Measurements from ENCODE around the gene PTBP2.
"Not testable (repeated sequence)": the region's sequence is repeated elsewhere in the genome, so short reads cannot be mapped to it uniquely, and the experiment has no call there.

PTBP2 gene

DNA sequence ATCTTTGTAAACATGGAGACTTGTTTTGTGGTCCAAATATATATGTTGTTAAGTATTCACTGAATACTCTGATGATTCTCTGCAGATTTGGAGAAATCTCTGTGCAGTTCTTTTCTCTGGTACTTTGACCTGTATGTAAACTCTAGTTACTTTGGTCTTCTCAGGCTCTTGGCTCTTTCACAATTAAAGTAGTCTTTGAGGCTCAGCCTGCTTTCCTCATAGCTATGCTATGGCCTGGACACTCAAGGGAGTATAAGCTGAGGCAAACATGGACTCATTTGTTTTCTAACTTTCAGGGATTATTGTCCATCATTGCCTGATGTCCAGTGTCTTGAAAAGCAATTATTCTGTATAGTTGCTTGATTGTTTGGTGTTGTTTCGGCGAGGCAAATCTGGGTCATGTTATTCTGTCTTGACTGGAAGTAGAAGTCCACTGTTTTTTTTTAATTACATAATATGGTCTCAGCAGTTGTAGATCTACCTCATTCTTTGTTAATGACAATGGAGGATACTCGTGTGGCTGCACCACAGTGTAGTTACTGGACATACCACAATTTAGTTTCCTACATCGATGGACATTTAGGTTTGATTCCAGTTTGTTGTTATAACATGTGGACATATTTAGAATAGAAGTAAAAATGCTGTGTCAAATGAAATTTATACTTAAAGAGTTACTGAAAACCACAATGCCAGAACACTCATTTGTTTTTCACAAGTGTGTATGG lies 9.2 kb downstream of the PTBP2 start:
- no peaks in the 10 kb centered on the region for H3K4me1 ChIP-seq (ENCODE audit: control insufficient read depth, insufficient read depth, low read length)
- H3K4me3 ChIP-seq (ENCODE audit: low read depth, low read length), result no peak overlapping the region
- H3K27me3 ChIP-seq (ENCODE audit: control insufficient read depth, insufficient read depth, low read length), result no peaks in the 10 kb centered on the region
- no peak overlapping the region for H3K27ac ChIP-seq (ENCODE audit: low read depth, low read length)
- no peak overlapping the region for H3K9ac ChIP-seq (ENCODE audit: low read length)
- H3K36me3 ChIP-seq (ENCODE audit: control insufficient read depth, insufficient read depth, low read length), result peaks cover 81% of the 10 kb centered on the region
- H3K9me3 ChIP-seq (ENCODE audit: control insufficient read depth, insufficient read depth, low read depth, low read length), result no peaks in the 10 kb centered on the region; the same call in 1 of the 2 replicates

DNA sequence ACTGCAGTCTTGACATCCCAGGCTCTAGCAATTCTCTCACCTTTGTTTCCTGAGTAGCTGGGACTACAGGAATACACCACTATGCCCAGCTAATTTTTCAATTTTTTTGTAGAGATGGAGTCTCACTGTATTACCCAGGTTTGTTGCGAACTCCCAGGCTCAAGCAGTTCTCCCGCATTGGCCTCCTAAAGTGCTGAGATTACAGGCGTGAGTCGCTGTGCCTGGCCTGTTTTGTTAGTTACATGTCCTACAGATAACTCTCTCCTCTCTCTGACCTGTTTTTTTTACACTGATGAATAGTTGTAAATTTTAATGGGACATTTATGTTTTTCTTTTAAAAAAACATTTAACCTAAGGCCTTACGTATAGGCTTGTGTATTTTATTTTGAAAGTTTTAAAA lies 19.8 kb downstream of the PTBP2 start:
- H3K4me1 ChIP-seq (ENCODE audit: control insufficient read depth, insufficient read depth, low read length), result no peaks in the 10 kb centered on the region
- H3K9me3 ChIP-seq (ENCODE audit: control insufficient read depth, insufficient read depth, low read depth, low read length), result peaks cover 6% of the 10 kb centered on the region; the same call in 1 of the 2 replicates
- no peak overlapping the region for H3K4me3 ChIP-seq (ENCODE audit: low read depth, low read length)
- H3K27me3 ChIP-seq (ENCODE audit: control insufficient read depth, insufficient read depth, low read length), result no peaks in the 10 kb centered on the region
- H3K9ac ChIP-seq (ENCODE audit: low read length), result no peak overlapping the region
- peaks cover 30% of the 10 kb centered on the region for H3K36me3 ChIP-seq (ENCODE audit: control insufficient read depth, insufficient read depth, low read length)
- H3K27ac ChIP-seq (ENCODE audit: low read depth, low read length), result no peak overlapping the region

DNA sequence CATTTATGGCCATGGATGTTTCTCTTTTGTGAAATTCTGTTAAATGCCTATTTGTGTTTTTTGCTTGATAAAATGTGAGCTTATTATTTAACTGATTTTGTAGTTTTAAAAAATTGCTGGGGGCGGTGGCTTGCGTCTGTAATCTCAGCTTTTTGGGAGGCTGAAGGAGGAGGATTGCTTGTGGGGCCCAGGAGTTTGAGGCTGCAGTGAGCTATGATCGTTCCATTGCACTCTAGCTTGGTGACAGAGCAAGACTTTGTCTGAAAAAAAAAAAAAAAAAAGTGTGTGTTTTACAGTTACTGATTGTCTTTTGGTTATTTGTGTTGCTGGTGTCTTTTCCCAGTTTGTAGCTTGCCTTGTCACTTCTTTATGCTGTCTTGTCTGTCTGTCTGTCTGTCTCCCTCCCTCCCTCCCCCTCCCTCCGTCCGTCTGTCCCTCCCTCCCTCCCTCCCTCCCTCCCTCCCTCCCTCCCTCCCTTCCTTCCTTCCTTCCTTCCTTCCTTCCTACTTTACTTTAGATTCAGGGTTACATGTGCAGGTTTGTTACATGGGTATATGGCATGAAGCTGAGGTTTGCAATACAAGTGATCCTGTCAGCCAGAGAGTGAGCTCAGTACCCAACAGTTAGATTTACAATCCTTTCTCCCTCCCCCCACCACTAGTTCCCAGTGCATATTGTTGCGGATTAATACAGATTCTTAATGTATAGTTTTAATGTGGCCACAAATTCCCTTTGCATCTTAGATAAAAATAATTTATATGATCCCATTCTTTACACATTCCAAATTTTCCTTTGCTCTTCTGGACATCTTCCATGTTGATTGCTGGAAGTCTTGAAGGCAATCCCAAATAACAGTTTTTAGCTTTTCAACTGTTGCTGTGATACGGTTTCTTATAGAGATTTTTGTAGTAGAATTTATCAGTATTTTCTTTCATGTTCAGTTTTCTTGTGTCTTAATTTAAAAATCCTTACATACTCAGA lies 25.1 kb downstream of the PTBP2 start:
- Histone ChIP-seq H3K36me3 (ENCODE audit: control insufficient read depth, insufficient read depth, low read length) (peaks cover 36% of the 10 kb centered on the region), H3K27me3 (ENCODE audit: control insufficient read depth, insufficient read depth, low read length) (no peaks in the 10 kb centered on the region), H3K4me3 (ENCODE audit: low read depth, low read length) (no peak overlapping the region), H3K9me3 (ENCODE audit: control insufficient read depth, insufficient read depth, low read depth, low read length) (peaks cover 3% of the 10 kb centered on the region; the same call in 1 of the 2 replicates), H3K27ac (ENCODE audit: low read depth, low read length) (no peak overlapping the region), H3K9ac (ENCODE audit: low read length) (no peak overlapping the region), H3K4me1 (ENCODE audit: control insufficient read depth, insufficient read depth, low read length) (no peaks in the 10 kb centered on the region)

DNA sequence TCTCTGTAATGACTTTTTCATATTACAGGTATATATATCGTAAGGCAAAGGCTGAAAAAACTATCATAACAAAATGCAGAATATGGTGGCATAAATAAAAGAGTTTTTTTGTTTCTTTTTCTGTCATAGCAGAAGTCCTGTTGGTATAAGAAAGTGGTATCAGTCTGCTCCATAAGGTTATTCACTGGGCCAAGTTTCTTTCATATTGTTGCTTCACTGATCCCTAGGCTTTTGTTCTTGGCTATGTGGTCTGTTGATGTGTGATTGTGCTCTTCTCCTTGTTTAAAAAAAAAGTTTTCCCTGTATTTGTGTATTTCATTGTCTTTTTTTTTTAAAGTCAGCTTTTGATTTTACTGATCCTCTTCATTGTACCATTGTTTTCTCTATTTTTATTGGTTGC lies 26.0 kb downstream of the PTBP2 start:
- H3K9me3 ChIP-seq (ENCODE audit: control insufficient read depth, insufficient read depth, low read depth, low read length), result peaks cover 3% of the 10 kb centered on the region; the same call in 1 of the 2 replicates
- no peak overlapping the region for H3K9ac ChIP-seq (ENCODE audit: low read length)
- H3K27ac ChIP-seq (ENCODE audit: low read depth, low read length), result no peak overlapping the region
- no peak overlapping the region for H3K4me3 ChIP-seq (ENCODE audit: low read depth, low read length)
- H3K27me3 ChIP-seq (ENCODE audit: control insufficient read depth, insufficient read depth, low read length), result no peaks in the 10 kb centered on the region
- H3K36me3 ChIP-seq (ENCODE audit: control insufficient read depth, insufficient read depth, low read length), result peaks cover 42% of the 10 kb centered on the region
- H3K4me1 ChIP-seq (ENCODE audit: control insufficient read depth, insufficient read depth, low read length), result no peaks in the 10 kb centered on the region

DNA sequence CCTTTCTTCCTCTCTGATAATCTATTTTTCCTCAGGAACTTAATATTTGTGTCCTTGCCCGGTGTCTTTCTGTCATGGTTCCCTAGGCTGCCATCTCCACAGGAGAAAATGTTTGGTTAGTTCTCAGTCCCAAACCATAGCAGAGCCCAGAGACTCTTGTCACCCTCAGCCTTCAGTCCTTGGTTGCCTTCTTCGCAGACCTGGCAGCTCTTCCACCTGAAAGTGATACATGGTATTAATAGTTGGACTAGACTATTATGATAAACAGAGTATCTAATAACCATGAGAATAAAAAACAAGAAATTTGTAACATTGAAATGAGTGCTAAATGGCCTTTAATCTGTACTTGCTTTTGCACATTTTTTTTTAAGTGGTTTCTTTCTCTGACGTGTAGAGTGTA lies 26.5 kb downstream of the PTBP2 start:
- Histone ChIP-seq H3K36me3 (ENCODE audit: control insufficient read depth, insufficient read depth, low read length) (peaks cover 48% of the 10 kb centered on the region), H3K27ac (ENCODE audit: low read depth, low read length) (no peak overlapping the region), H3K9ac (ENCODE audit: low read length) (no peak overlapping the region), H3K9me3 (ENCODE audit: control insufficient read depth, insufficient read depth, low read depth, low read length) (peaks cover 6% of the 10 kb centered on the region; the same call in 1 of the 2 replicates), H3K27me3 (ENCODE audit: control insufficient read depth, insufficient read depth, low read length) (no peaks in the 10 kb centered on the region), H3K4me1 (ENCODE audit: control insufficient read depth, insufficient read depth, low read length) (no peaks in the 10 kb centered on the region), H3K4me3 (ENCODE audit: low read depth, low read length) (no peak overlapping the region)

DNA sequence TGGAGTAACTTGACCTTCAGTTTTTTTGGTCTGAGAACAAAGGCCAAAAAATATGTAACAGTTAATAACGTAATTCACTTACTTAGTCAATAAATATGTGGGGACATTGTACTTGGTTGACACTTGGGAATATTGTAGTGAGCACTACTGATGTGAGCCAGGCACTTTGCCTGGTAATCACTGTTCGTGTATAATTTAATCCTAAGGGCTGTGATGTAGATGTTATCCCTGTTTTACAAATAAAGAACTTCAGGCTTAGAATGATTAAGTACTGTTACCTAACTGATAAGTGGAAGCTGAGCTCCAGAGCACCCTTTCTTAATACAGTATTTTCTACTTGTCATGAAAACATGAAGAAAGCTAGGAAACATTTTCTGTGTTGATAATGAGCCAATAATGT lies 28.0 kb downstream of the PTBP2 start:
- Histone ChIP-seq H3K9me3 (ENCODE audit: control insufficient read depth, insufficient read depth, low read depth, low read length) (peaks cover 9% of the 10 kb centered on the region; the same call in 1 of the 2 replicates), H3K4me3 (ENCODE audit: low read depth, low read length) (no peak overlapping the region), H3K4me1 (ENCODE audit: control insufficient read depth, insufficient read depth, low read length) (no peaks in the 10 kb centered on the region), H3K36me3 (ENCODE audit: control insufficient read depth, insufficient read depth, low read length) (peaks cover 63% of the 10 kb centered on the region), H3K27me3 (ENCODE audit: control insufficient read depth, insufficient read depth, low read length) (no peaks in the 10 kb centered on the region), H3K9ac (ENCODE audit: low read length) (no peak overlapping the region), H3K27ac (ENCODE audit: low read depth, low read length) (no peak overlapping the region)

DNA sequence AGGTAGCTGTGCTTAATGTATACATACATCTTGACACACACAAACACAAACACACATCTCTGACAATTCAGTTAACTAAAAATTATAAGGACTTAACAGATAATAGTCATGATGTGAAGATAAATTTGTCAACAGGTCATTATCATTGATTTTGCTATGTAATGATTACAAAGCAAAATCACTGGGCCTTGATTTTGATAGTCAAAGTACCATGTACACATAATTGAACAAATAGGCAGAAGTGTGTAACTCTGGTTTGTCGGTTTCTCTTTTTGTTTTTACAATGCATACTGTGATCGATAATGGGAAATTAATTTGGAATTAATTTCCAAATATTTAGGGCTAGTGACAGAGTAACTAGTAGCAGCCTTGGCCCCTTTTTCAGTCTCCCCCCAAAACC lies 30.8 kb downstream of the PTBP2 start:
- H3K27ac ChIP-seq (ENCODE audit: low read depth, low read length), result no peak overlapping the region

DNA sequence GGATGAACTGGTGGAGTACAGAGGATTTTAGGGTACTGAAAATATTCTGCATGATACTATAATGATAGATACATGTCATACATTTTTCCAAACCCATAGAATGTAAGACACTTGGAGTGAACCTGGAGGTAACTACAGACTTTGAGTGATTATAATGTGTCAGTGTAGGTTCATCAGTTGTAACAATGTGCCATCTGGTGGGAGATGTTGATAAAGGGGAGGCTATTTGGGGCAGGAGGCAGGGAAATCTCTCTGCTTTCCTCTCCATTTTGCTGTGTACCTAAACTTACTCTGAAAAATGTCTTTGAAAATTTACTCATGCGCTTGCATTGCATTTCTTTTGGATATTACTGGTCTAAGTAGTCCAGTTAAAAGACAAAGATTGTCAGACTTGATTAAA lies 35.2 kb downstream of the PTBP2 start:
- Histone ChIP-seq H3K9me3 (ENCODE audit: control insufficient read depth, insufficient read depth, low read depth, low read length) (peaks cover 58% of the 10 kb centered on the region), H3K27me3 (ENCODE audit: control insufficient read depth, insufficient read depth, low read length) (no peaks in the 10 kb centered on the region), H3K36me3 (ENCODE audit: control insufficient read depth, insufficient read depth, low read length) (peaks cover 84% of the 10 kb centered on the region), H3K4me1 (ENCODE audit: control insufficient read depth, insufficient read depth, low read length) (no peaks in the 10 kb centered on the region), H3K9ac (ENCODE audit: low read length) (no peak overlapping the region), H3K27ac (ENCODE audit: low read depth, low read length) (no peak overlapping the region), H3K4me3 (ENCODE audit: low read depth, low read length) (no peak overlapping the region)

More for the DNA sequence above, 30.8 kb downstream of the PTBP2 start:
- H3K36me3 ChIP-seq (ENCODE audit: control insufficient read depth, insufficient read depth, low read length), result peaks cover 83% of the 10 kb centered on the region
- H3K9me3 ChIP-seq (ENCODE audit: control insufficient read depth, insufficient read depth, low read depth, low read length), result peaks cover 30% of the 10 kb centered on the region
- no peak overlapping the region for H3K4me3 ChIP-seq (ENCODE audit: low read depth, low read length)
- no peaks in the 10 kb centered on the region for H3K27me3 ChIP-seq (ENCODE audit: control insufficient read depth, insufficient read depth, low read length)
- H3K9ac ChIP-seq (ENCODE audit: low read length), result no peak overlapping the region
- H3K4me1 ChIP-seq (ENCODE audit: control insufficient read depth, insufficient read depth, low read length), result no peaks in the 10 kb centered on the region

DNA sequence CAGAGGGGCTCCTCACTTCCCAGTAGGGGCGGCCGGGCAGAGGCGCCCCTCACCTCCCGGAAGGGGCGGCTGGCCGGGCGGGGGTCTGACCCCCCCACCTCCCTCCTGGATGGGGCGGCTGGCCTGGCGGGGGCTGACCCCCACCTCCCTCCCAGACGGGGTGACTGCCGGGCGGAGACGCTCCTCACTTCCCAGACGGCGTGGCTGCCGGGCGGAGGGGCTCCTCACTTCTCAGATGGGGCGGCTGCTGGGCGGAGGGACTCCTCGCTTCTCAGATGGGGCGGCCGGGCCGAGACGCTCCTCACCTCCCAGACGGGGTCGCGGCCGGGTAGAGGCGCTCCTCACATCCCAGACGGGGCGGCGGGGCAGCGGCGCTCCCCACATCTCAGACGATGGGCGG lies 41.0 kb downstream of the PTBP2 start:
- not testable (repeated sequence) for H3K4me3 ChIP-seq (ENCODE audit: low read depth, low read length); H3K27me3 ChIP-seq (ENCODE audit: control insufficient read depth, insufficient read depth, low read length); H3K4me1 ChIP-seq (ENCODE audit: control insufficient read depth, insufficient read depth, low read length); H3K27ac ChIP-seq (ENCODE audit: low read depth, low read length); H3K9ac ChIP-seq (ENCODE audit: low read length)
- H3K36me3 ChIP-seq (ENCODE audit: control insufficient read depth, insufficient read depth, low read length), result peaks cover 44% of the 10 kb centered on the region
- peaks cover 28% of the 10 kb centered on the region for H3K9me3 ChIP-seq (ENCODE audit: control insufficient read depth, insufficient read depth, low read depth, low read length)

DNA sequence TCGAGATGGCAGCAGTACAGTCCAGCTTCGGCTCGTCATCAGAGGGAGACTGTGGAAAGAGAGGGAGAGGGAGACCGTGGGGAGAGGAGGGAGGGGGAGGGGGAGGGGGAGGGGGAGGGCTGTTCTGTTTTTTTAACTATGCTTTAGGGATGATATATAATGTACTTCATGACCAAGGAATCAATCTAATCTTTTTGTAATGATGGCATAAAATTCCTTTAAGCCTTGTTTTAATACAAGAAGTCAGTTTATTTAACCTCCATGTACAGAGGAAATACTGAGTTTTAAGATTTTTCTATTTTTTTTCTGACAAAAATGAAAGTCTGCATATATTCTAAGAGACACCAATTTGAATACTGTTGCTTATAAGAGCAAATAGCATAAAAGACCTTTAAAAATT lies 41.9 kb downstream of the PTBP2 start:
- H3K9me3 ChIP-seq (ENCODE audit: control insufficient read depth, insufficient read depth, low read depth, low read length), result peaks cover 27% of the 10 kb centered on the region
- H3K27me3 ChIP-seq (ENCODE audit: control insufficient read depth, insufficient read depth, low read length), result no peaks in the 10 kb centered on the region
- peaks cover 36% of the 10 kb centered on the region for H3K36me3 ChIP-seq (ENCODE audit: control insufficient read depth, insufficient read depth, low read length)
- no peak overlapping the region for H3K27ac ChIP-seq (ENCODE audit: low read depth, low read length)
- no peak overlapping the region for H3K4me3 ChIP-seq (ENCODE audit: low read depth, low read length)
- H3K4me1 ChIP-seq (ENCODE audit: control insufficient read depth, insufficient read depth, low read length), result no peaks in the 10 kb centered on the region
- no peak overlapping the region for H3K9ac ChIP-seq (ENCODE audit: low read length)

DNA sequence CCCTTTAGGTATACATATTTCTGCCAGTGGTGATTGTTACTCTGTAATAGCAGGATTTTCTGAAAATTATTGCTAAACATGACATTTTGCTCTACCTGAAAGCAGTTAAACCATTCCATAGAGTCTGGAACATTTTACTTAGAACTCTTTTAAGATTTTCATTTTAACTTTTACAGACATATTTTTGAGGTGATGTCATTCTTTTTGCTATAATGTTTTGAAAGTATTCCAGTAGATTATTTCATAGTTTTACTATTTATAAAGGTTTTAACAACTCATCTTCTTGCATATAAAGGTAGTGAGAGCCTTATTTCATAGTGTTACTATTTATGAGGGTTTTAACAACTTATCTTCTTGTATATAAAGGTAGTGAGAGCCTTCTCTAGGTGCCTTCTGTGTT lies 42.9 kb downstream of the PTBP2 start:
- no peaks in the 10 kb centered on the region for H3K4me1 ChIP-seq (ENCODE audit: control insufficient read depth, insufficient read depth, low read length)
- H3K27me3 ChIP-seq (ENCODE audit: control insufficient read depth, insufficient read depth, low read length), result no peaks in the 10 kb centered on the region
- no peak overlapping the region for H3K9ac ChIP-seq (ENCODE audit: low read length)
- peaks cover 21% of the 10 kb centered on the region for H3K9me3 ChIP-seq (ENCODE audit: control insufficient read depth, insufficient read depth, low read depth, low read length)
- H3K4me3 ChIP-seq (ENCODE audit: low read depth, low read length), result no peak overlapping the region
- no peak overlapping the region for H3K27ac ChIP-seq (ENCODE audit: low read depth, low read length)
- peaks cover 29% of the 10 kb centered on the region for H3K36me3 ChIP-seq (ENCODE audit: control insufficient read depth, insufficient read depth, low read length)

All from HUES6 (cell line).